ENCODE measurements around the gene ANO9. TPM values are rescaled to one million over a fixed set of nuclear protein-coding genes. Genes with fewer than 3 reads are reported as not detected.
"Not testable (repeated sequence)": the region's sequence is repeated elsewhere in the genome, so short reads cannot be mapped to it uniquely, and the experiment has no call there.

Gene ANO9
- total and polyA plus RNA-seq, 11 donors: 0.07 to 3.1 (median 0.21) TPM; not detected in 6

- peak in 2 of 5 donors; percentile 16 to 22 for DNase-seq
- peaks cover 0 to 46% (median 15%) of the 10 kb centered on the region in 9 donors for H3K27me3 ChIP-seq
- intact Hi-C loops (cut with DNase I): loop anchor here in 1 of 10 donors (10.0 kb wide), 1 partner anchor 73 kb away; the partner anchor contains the start of gene B4GALNT4
Measured at GRCh38 chr11:437228-437870, 4.5 kb downstream of the ANO9 start.

GRCh38 chr11:434999-435740 lies 6.6 kb downstream of the ANO9 start:
- intact Hi-C loops (cut with DNase I): loop anchor here in 1 of 10 donors (10.0 kb wide), 1 partner anchor 70 kb away; the partner anchor contains the start of gene B4GALNT4
- peaks cover 0 to 33% (median 0%) of the 10 kb centered on the region in 9 donors for H3K27me3 ChIP-seq
- H3K4me1 ChIP-seq, DNase-seq, ATAC-seq, H3K27ac ChIP-seq, H3K36me3 ChIP-seq, H3K4me3 ChIP-seq, H3K9me3 ChIP-seq: not testable (repeated sequence)
- 81 to 100% (median 91%) methylated on average over 1 of the region's 1 CpG for WGBS, 4 donors

More at GRCh38 chr11:437228-437870, 4.5 kb downstream of the ANO9 start:
- Histone ChIP-seq H3K9me3 (no peaks in the 10 kb centered on the region), H3K4me3 (no peak overlapping the region), H3K4me1 (peaks cover 0 to 6% (median 0%) of the 10 kb centered on the region in 12 donors), H3K36me3 (no peaks in the 10 kb centered on the region), H3K27ac (no peak overlapping the region)
- TF ChIP-seq POLR2A (IDR thresholded peaks at IDR 0.05): no peak
- TF ChIP-seq, protein P1, sequence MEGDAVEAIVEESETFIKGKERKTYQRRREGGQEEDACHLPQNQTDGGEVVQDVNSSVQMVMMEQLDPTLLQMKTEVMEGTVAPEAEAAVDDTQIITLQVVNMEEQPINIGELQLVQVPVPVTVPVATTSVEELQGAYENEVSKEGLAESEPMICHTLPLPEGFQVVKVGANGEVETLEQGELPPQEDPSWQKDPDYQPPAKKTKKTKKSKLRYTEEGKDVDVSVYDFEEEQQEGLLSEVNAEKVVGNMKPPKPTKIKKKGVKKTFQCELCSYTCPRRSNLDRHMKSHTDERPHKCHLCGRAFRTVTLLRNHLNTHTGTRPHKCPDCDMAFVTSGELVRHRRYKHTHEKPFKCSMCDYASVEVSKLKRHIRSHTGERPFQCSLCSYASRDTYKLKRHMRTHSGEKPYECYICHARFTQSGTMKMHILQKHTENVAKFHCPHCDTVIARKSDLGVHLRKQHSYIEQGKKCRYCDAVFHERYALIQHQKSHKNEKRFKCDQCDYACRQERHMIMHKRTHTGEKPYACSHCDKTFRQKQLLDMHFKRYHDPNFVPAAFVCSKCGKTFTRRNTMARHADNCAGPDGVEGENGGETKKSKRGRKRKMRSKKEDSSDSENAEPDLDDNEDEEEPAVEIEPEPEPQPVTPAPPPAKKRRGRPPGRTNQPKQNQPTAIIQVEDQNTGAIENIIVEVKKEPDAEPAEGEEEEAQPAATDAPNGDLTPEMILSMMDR (IDR thresholded peaks at IDR 0.05): no peak
- WGBS, 4 donors: 76 to 89% (median 81%) methylated on average over 14 to 17 of the region's 17 CpGs
- ATAC-seq: no peak

GRCh38 chr11:434496-434895 lies 7.3 kb downstream of the ANO9 start:
- Histone ChIP-seq H3K36me3 (no peaks in the 10 kb centered on the region), H3K27me3 (peaks cover 0 to 26% (median 0%) of the 10 kb centered on the region in 9 donors), H3K4me1 (no peaks in the 10 kb centered on the region), H3K9me3 (no peaks in the 10 kb centered on the region), H3K27ac (no peak overlapping the region), H3K4me3 (no peak overlapping the region)
- peak in 1 of 5 donors; percentile 15 for DNase-seq
- TF ChIP-seq, protein P1 (IDR thresholded peaks at IDR 0.05): no peak
- no peak for TF ChIP-seq POLR2A (IDR thresholded peaks at IDR 0.05)
- no peak for ATAC-seq
- intact Hi-C loops (cut with DNase I): loop anchor here in 1 of 10 donors (10.0 kb wide), 1 partner anchor 70 kb away; the partner anchor contains the start of gene B4GALNT4
- WGBS, 4 donors: 78 to 85% (median 81%) methylated on average over 12 to 16 of the region's 16 CpGs

DNA sequence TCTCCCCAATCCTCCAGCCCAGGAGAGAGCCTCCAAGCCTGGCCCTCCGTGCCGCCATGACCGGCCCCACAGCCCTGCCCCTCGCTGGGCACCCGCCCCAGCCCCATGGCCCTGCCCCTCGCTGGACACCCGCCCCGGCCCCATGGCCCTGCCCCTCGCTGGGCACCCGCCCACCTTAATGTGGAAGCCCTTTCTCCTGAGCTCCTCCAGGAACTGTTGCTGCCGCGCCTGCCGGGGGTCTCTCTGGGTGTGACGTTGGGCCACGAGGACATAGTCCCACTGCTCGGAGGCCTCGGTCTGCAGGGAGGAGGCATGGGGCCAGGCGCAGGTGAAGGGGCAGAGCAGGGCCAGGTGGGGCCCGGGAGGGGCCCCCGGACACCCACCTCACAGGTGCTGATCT lies 8.2 kb downstream of the ANO9 start:
- Histone ChIP-seq H3K27ac (no peak overlapping the region), H3K36me3 (no peaks in the 10 kb centered on the region), H3K9me3 (no peaks in the 10 kb centered on the region), H3K4me3 (no peak overlapping the region), H3K27me3 (peaks cover 0 to 22% (median 0%) of the 10 kb centered on the region in 9 donors), H3K4me1 (no peaks in the 10 kb centered on the region)
- DNase-seq (peak in 2 of 5 donors; percentile 8 to 17), ATAC-seq (no peak)
- WGBS, 4 donors: 75 to 84% (median 81%) methylated on average over 16 to 20 of the region's 20 CpGs
- intact Hi-C loops (cut with DNase I): loop anchor here in 1 of 10 donors (10.0 kb wide), 1 partner anchor 69 kb away; the partner anchor contains the start of gene B4GALNT4
- no peak for TF ChIP-seq POLR2A (IDR thresholded peaks at IDR 0.05)
- TF ChIP-seq, protein P1 (IDR thresholded peaks at IDR 0.05): no peak

All from heart left ventricle (tissue), 16 donors.